Thoracic aorta (tissue), 2 donors: ENCODE data around the gene INPP5A. TPM values are rescaled to one million over a fixed set of nuclear protein-coding genes. Genes with fewer than 3 reads are reported as not detected.
"Not testable (repeated sequence)": the region's sequence is repeated elsewhere in the genome, so short reads cannot be mapped to it uniquely, and the experiment has no call there.

Experiments used
- ATAC-seq: fragments of 150-250 bp; one replicate; pipeline ENCODE4 v1.8.0; 2017; ENCODE audit warnings: low read depth; ENCODE audit not compliant: insufficient number of reproducible peaks, low FRiP score
- DNase-seq: peaks from one replicate; pipeline ENCODE4 v3.0.0-alpha.2; 2020; ENCODE audit warnings: low spot score
- H3K27ac ChIP-seq, 2 donors: fragments of 200-600 bp; sonication (generic); 1 replicate in 1 of 2; 2 replicates in 1 of 2; pipeline ENCODE4 v1.5.1; 2016; ENCODE audit warnings: mild to moderate bottlenecking in 2 of 2, moderate library complexity in 2 of 2
- H3K27me3 ChIP-seq: fragments of 200-600 bp; sonication (generic); replicated peaks from 2 replicates; pipeline ENCODE4 v1.6.0; 2016; ENCODE audit warnings: mild to moderate bottlenecking; ENCODE audit not compliant: insufficient read depth
- H3K36me3 ChIP-seq: fragments of 200-600 bp; sonication (generic); one replicate; pipeline ENCODE4 v1.5.1; 2016
- H3K4me1 ChIP-seq, 2 donors: fragments of 200-600 bp; sonication (generic); 1 replicate in 1 of 2; 2 replicates in 1 of 2; pipeline versions ENCODE4 v1.5.1 to v1.6.0; 2016; ENCODE audit warnings: low read depth in 2 of 2, mild to moderate bottlenecking in 1 of 2; ENCODE audit not compliant: control insufficient read depth in 1 of 2
- H3K4me3 ChIP-seq: fragments of 200-600 bp; sonication (generic); 2 replicates; pipeline ENCODE4 v1.5.1; 2016; ENCODE audit warnings: mild to moderate bottlenecking
- H3K9me3 ChIP-seq: fragments of 200-600 bp; sonication (generic); 2 replicates; pipeline ENCODE4 v1.5.1; 2016
- CTCF ChIP-seq: fragments of 200-600 bp; sonication (generic); IDR thresholded peaks from one replicate; pipeline ENCODE4 v1.5.1; 2019; ENCODE audit warnings: antibody characterized with exemption
- total RNA-seq, 2 donors: library from RNA; depleted of rRNA; stranded (reverse); fragments of >200 nt; gene quantifications; one replicate each; pipeline versions ENCODE4 v1.1.0 to v1.2.3, GENCODE V29; 2016

The INPP5A gene
- total RNA-seq, 2 donors from 2014 or later, result 120 to 142 TPM

- H3K27me3 ChIP-seq, result no peaks in the 10 kb centered on the region
- TF ChIP-seq CTCF, result no peak
- no peaks in the 10 kb centered on the region for H3K9me3 ChIP-seq
- no peak overlapping the region for H3K27ac ChIP-seq
- H3K4me3 ChIP-seq, result no peak overlapping the region
- no peaks in the 10 kb centered on the region for H3K4me1 ChIP-seq
- ATAC-seq (no peak), DNase-seq (no peak)
- H3K36me3 ChIP-seq, result no peaks in the 10 kb centered on the region
Observed at GRCh38 chr10:132793213-132793612, 255.6 kb downstream of the INPP5A start.

- no peak for TF ChIP-seq CTCF
- Histone ChIP-seq H3K4me3 (no peak overlapping the region), H3K36me3 (no peaks in the 10 kb centered on the region), H3K27ac (no peak overlapping the region), H3K27me3 (no peaks in the 10 kb centered on the region), H3K9me3 (no peaks in the 10 kb centered on the region), H3K4me1 (no peaks in the 10 kb centered on the region)
- DNase-seq (no peak), ATAC-seq (no peak)
Observed at GRCh38 chr10:132793871-132794849, 256.6 kb downstream of the INPP5A start.

GRCh38 chr10:132796846-132797245, 259.3 kb downstream of the INPP5A start:
- Histone ChIP-seq H3K27me3 (no peaks in the 10 kb centered on the region), H3K4me1 (no peaks in the 10 kb centered on the region), H3K27ac (no peak overlapping the region), H3K4me3 (no peak overlapping the region), H3K36me3 (no peaks in the 10 kb centered on the region), H3K9me3 (peaks cover 2% of the 10 kb centered on the region)
- ATAC-seq, result no peak
- no peak for DNase-seq
- no peak for TF ChIP-seq CTCF

- ATAC-seq, DNase-seq, H3K4me1 ChIP-seq, H3K9me3 ChIP-seq, H3K27ac ChIP-seq, H3K27me3 ChIP-seq, H3K36me3 ChIP-seq, H3K4me3 ChIP-seq: not testable (repeated sequence)
Observed at GRCh38 chr10:132797986-132798385, 260.4 kb downstream of the INPP5A start.

GRCh38 chr10:132798403-132798802, 260.8 kb downstream of the INPP5A start:
- TF ChIP-seq CTCF, result no peak
- Histone ChIP-seq H3K27ac (no peak overlapping the region), H3K36me3 (no peaks in the 10 kb centered on the region), H3K27me3 (no peaks in the 10 kb centered on the region), H3K4me3 (no peak overlapping the region), H3K4me1 (no peaks in the 10 kb centered on the region), H3K9me3 (peaks cover 4% of the 10 kb centered on the region)
- DNase-seq, result no peak
- no peak for ATAC-seq
